Colon (tissue), 2 donors: Measurements from ENCODE around the gene GP1BB.
"Not testable (repeated sequence)": the region's sequence is repeated elsewhere in the genome, so short reads cannot be mapped to it uniquely, and the experiment has no call there.

Experiments used
- FAIRE-seq: peaks from 2 replicates; lab custom pipeline; 2012; peaks lifted over from hg19 to GRCh38; lab: Jason Lieb, UNC
- donor health status: control.
- donor health status: control.

Gene GP1BB

GRCh38 chr22:19723232-19723982, at the start of gene GP1BB:
Gene GP1BB, plus strand, starts transcription at chr22:19723539. Its CDS starts 31 bp downstream, at chr22:19723570.
- no peak for FAIRE-seq

- no peak for FAIRE-seq
Observed at GRCh38 chr22:19673660-19674059, 49.7 kb upstream of the GP1BB start.

- FAIRE-seq: no peak
Observed at GRCh38 chr22:19674129-19674928, 49.0 kb upstream of the GP1BB start.

- FAIRE-seq: no peak
Observed at GRCh38 chr22:19674929-19675253, 48.4 kb upstream of the GP1BB start.

- FAIRE-seq: no peak
Observed at GRCh38 chr22:19675428-19675827, 47.9 kb upstream of the GP1BB start.

GRCh38 chr22:19676437-19676836, 46.9 kb upstream of the GP1BB start:
- not testable (repeated sequence) for FAIRE-seq

GRCh38 chr22:19678949-19679521, 44.3 kb upstream of the GP1BB start:
- no peak for FAIRE-seq

- no peak for FAIRE-seq
Observed at GRCh38 chr22:19679522-19680101, 43.7 kb upstream of the GP1BB start.

GRCh38 chr22:19680287-19680881, 43.0 kb upstream of the GP1BB start:
- no peak for FAIRE-seq

GRCh38 chr22:19680911-19681862, 42.2 kb upstream of the GP1BB start:
- FAIRE-seq: no peak

- FAIRE-seq: no peak
Observed at GRCh38 chr22:19681863-19682245, 41.5 kb upstream of the GP1BB start.

GRCh38 chr22:19686946-19687345, 36.4 kb upstream of the GP1BB start:
- FAIRE-seq: no peak

GRCh38 chr22:19687561-19688300, 35.6 kb upstream of the GP1BB start:
- FAIRE-seq: no peak

- no peak for FAIRE-seq
Observed at GRCh38 chr22:19688301-19689290, 34.7 kb upstream of the GP1BB start.

GRCh38 chr22:19689408-19689807, 33.9 kb upstream of the GP1BB start:
- no peak for FAIRE-seq

GRCh38 chr22:19691007-19691720, 32.2 kb upstream of the GP1BB start:
- no peak for FAIRE-seq

GRCh38 chr22:19691721-19692341, 31.5 kb upstream of the GP1BB start:
- FAIRE-seq: no peak

- no peak for FAIRE-seq
Observed at GRCh38 chr22:19693581-19693980, 29.8 kb upstream of the GP1BB start.
